NOMO-1 treated with DMSO at 0.1 percent for 48 hours (cell line): ENCODE measurements around the gene FRMD4A.

Experiments used
- DNase-seq: peaks from one replicate; lab custom pipeline; 2025; ENCODE audit not compliant: unreplicated experiment; lab: John Stamatoyannopoulos, UW

Gene FRMD4A

GRCh38 chr10:13693783-13694700 lies 636.7 kb downstream of the FRMD4A start:
- no peak for DNase-seq

DNA sequence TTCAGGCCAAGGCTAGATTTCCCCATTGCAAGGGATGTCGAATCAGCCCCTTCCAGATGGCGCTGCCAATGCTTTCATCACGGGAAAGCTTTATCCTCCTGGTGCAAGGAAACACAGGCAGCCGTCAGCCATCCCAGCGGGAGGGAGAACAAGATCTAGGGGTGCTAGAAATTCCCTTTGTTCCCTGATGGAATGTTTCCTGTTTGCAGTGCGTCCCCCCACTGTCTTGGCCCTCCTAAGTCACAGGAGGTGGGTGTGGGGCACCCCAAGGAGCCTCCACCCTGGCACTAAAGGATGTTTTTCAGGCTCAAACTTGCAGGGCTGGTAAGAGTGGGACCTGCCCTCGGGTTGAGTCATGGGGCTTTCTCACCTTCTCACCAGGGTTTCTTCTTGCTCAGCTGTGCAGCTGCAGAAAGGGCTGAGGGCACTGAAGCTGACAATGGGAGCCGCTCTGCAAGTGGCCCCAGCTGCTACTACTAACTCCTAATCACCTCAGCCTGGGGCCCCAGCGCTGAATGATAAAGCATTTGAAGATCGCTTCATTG lies 640.4 kb downstream of the FRMD4A start:
- DNase-seq, result no peak

- peak; percentile 78 for DNase-seq
Observed at GRCh38 chr10:13686331-13686752, 644.4 kb downstream of the FRMD4A start.

DNA sequence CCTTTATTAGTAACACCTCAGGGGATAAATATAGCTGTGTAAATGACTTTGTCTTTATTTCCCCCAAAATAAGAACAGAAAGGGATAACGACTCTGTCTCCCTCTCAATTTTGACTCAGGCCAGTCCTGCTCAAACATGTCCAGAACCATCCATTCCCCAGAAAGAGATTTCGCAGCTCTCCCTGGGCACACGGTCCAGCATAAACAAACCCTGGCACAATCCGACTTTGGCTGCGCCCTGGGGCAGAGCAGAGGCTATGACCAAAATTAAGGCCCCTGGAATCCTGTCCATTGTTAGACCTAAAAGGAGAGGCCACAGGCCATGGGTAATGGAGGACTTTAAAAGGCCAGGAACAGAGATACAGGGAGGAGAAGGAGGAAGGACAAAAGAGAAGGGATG lies 644.8 kb downstream of the FRMD4A start:
- no peak for DNase-seq

GRCh38 chr10:13684806-13685482 lies 645.8 kb downstream of the FRMD4A start:
- no peak for DNase-seq

DNA sequence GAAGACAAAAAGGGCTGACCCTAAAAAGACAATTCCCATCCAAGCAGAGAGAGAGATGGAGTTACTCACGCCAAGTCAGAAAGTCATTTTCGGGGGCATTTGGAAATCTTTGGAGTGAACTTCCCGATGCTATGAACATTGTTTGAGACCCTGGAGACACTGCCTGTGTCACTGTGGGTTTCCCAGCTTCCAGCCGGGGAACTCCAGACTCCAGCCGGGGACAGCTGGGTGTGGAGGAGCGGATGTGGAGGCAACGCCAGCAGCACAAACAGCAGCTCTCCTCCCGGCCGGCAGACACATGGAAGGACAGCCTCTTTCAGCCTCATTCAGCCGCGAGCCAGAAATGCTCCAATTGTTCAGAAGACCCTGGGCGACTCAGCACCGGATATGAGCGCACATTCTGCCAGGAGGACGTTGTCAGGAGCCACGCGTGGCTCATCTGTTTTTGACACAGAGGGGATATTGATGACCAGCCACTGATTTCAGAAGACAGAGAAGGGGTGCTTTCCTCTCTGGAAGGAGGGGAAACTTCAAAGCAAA lies 646.4 kb downstream of the FRMD4A start:
- DNase-seq, result no peak

GRCh38 chr10:13683017-13683416 lies 647.7 kb downstream of the FRMD4A start:
- no peak for DNase-seq

GRCh38 chr10:13681960-13682359 lies 648.8 kb downstream of the FRMD4A start:
- no peak for DNase-seq

- DNase-seq, result no peak
Observed at GRCh38 chr10:13681528-13681927, 649.2 kb downstream of the FRMD4A start.

DNA sequence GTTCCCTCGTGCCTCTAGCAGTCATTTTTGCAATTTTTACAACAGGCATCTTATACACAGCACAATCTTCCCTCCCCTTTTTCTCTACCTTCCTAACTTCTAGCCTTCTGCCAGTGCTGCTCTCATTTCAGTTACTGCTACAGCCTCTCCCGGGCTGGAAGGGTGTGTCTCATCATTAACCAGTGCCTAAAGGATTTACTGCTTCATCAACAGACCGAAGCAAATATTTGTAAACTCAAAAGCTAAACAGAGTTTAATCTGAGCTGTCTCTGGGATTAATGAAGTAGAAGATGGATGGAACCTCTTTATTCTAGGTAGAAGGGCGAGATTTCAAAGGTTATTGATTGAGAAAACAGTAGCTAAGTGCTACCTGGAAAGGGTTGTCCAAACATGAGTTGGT lies 649.6 kb downstream of the FRMD4A start:
- no peak for DNase-seq

GRCh38 chr10:13678101-13678843 lies 652.5 kb downstream of the FRMD4A start:
- no peak for DNase-seq

GRCh38 chr10:13674645-13675588 lies 655.8 kb downstream of the FRMD4A start:
- DNase-seq, result no peak

- DNase-seq, result no peak
Observed at GRCh38 chr10:13673156-13673555, 657.6 kb downstream of the FRMD4A start.

GRCh38 chr10:13672548-13672947 lies 658.2 kb downstream of the FRMD4A start:
- DNase-seq, result no peak

- no peak for DNase-seq
Observed at GRCh38 chr10:13671904-13672303, 658.8 kb downstream of the FRMD4A start.

DNA sequence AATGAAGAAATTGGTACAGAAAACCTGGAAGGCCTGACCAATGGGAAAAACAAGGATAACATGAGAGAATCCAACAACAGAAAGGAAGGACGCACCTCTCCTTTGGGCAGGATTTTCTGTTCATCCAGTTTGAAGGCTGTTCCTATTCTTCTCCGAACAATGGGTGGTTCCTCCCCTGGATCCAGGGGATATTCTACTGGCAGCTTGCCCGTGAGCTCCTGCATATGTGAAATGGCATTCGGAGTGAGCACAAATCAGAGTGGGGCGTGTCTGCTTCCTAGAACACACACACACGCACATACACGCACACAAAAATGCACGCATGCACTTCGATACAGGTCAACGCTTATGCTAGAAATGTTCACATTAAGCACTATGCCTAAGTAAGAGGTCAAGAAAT lies 660.4 kb downstream of the FRMD4A start:
- no peak for DNase-seq

- no peak for DNase-seq
Observed at GRCh38 chr10:13669901-13670300, 660.8 kb downstream of the FRMD4A start.

DNA sequence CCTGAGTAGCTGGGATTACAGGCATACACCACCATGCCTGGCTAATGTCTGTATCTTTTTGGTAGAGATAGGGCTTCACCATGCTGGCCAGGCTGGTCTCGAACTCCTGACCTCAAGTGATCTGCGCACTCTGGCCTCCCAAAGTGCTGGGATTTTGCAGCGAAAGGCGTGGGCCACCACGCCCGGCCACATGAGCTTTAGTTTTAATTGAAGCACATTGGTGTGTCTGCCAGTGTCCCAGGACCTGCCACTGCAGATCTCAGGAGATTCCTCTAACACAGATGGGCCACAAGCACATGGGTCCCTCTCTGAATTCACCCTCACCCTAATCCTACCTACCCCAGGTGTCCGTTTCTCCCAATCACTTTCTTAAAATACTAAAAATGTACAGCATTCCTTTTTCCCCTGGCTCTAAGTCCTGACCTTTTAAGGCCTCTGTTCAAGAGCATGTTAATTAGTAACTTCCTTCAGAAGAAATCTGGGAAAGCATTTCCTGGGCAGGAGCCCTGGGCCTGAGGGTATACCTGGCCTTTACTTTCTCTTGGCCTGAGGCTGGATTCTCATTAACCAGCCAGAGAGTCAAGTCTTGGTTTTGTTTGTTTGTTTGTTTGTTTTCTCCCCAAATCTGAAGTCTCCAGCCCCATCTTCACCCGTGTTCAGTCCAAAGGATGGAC lies 661.4 kb downstream of the FRMD4A start:
- DNase-seq, result no peak

DNA sequence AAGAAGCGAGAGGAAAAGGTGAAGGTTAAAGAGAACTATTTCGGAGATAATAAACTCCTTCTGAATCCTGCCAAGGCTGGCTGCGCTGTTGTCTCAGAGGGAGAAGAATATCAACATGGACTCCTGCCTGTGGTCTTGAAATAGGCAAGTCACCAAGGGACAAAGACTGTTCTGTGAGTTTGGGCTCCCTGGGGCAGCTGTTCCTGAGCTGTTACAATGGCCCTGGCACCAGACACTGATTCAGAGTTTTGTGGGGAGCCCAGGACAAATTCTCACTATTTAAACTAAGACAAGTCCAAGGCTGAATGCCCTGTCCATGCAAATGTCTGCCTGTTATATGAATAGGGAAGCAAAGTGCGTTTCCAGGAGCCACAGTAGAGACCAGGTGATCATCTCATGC lies 662.6 kb downstream of the FRMD4A start:
- DNase-seq, result no peak
